ENCODE results near the gene CPA1. TPM values are rescaled to one million over a fixed set of nuclear protein-coding genes. Genes with fewer than 3 reads are reported as not detected.
A peak's percentile ranks its signal among the peaks of the same experiment; 100 is the strongest.

CPA1 gene
- total RNA-seq, 1 donor from 2014 or later, result 0.41 TPM

GRCh38 chr7:130396109-130396508 is 15.8 kb downstream of the CPA1 start:
- Mint-ChIP-seq H3K4me1 (ENCODE audit: unreplicated experiment) (peaks cover 78% of the 10 kb centered on the region), H3K4me3 (peak overlapping the region; percentile 40), H3K36me3 (peaks cover 35% of the 10 kb centered on the region), H3K9me3 (no peaks in the 10 kb centered on the region), H3K27ac (peak overlapping the region; percentile 64), H3K27me3 (no peaks in the 10 kb centered on the region)
- DNase-seq (ENCODE audit: extremely low spot score, unreplicated experiment), result no peak
- no peak for TF ChIP-seq CTCF (conservative IDR thresholded peaks at IDR 0.05)

GRCh38 chr7:130397051-130397757 is 16.9 kb downstream of the CPA1 start:
- Mint-ChIP-seq H3K9me3 (no peaks in the 10 kb centered on the region), H3K27ac (peak overlapping the region; percentile 22), H3K36me3 (peaks cover 35% of the 10 kb centered on the region), H3K4me1 (ENCODE audit: unreplicated experiment) (peaks cover 72% of the 10 kb centered on the region), H3K27me3 (no peaks in the 10 kb centered on the region), H3K4me3 (peak overlapping the region; percentile 8)
- DNase-seq (ENCODE audit: extremely low spot score, unreplicated experiment), result no peak
- no peak for TF ChIP-seq CTCF (conservative IDR thresholded peaks at IDR 0.05)

GRCh38 chr7:130397758-130398073 is 17.4 kb downstream of the CPA1 start:
- no peak for TF ChIP-seq CTCF (conservative IDR thresholded peaks at IDR 0.05)
- no peaks in the 10 kb centered on the region for H3K9me3 Mint-ChIP-seq
- no peak for DNase-seq (ENCODE audit: extremely low spot score, unreplicated experiment)
- peak overlapping the region; percentile 8 for H3K4me3 Mint-ChIP-seq
- H3K27me3 Mint-ChIP-seq, result no peaks in the 10 kb centered on the region
- peaks cover 39% of the 10 kb centered on the region for H3K36me3 Mint-ChIP-seq
- peaks cover 66% of the 10 kb centered on the region for H3K4me1 Mint-ChIP-seq (ENCODE audit: unreplicated experiment)
- H3K27ac Mint-ChIP-seq, result no peak overlapping the region

DNA sequence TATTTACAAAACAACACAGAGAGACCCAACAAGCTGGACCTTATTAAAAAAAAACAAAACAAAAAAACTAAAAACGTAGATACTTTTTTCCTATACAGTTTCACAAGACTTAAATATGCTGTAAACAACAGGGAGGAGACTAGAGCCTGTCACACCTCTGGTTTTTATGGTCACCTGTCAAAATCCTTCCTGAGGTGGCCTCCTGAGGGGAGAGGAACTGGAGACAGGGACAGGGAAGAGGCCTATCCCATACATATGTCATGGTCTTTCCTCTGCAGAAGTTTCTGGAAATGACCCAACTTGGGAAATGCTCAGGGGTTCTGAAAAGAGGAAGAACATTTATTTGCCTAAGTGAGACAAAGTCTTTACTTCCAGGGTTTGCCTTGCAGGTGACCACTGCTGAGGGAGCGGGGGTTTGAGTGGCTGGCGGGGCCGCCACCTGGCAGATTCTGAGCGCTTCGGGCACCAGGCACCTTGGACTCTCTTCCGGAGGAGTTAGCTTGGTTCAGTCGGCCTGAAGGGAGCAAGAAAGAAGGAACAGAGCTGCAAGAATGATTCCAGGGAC is 18.3 kb downstream of the CPA1 start:
- Mint-ChIP-seq H3K4me3 (no peak overlapping the region), H3K9me3 (no peaks in the 10 kb centered on the region), H3K27me3 (no peaks in the 10 kb centered on the region), H3K27ac (no peak overlapping the region), H3K4me1 (ENCODE audit: unreplicated experiment) (peaks cover 58% of the 10 kb centered on the region), H3K36me3 (peaks cover 42% of the 10 kb centered on the region)
- TF ChIP-seq CTCF (conservative IDR thresholded peaks at IDR 0.05), result no peak
- no peak for DNase-seq (ENCODE audit: extremely low spot score, unreplicated experiment)

DNA sequence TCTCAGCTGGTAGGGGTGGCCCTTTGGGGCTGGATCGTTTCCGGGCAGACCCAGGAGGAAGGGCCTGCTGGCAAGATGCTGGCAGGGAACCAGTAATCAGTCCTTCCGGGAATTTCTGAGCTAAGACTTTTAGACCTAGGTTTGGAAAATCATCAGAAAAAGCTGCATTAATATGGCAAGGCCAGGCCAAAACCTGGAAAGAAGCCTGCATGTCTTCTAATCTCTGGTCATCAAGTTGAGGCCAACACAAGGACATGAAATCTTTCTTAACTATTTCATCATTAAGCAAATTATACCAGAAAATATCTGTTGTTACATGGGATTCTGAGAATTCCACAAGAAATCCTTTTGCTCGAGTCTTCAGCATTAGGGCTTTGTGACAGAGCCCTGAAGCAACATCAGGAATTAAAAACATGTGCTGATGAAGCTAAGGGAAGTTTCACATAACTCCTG is 19.9 kb downstream of the CPA1 start:
- no peaks in the 10 kb centered on the region for H3K27me3 Mint-ChIP-seq
- no peak overlapping the region for H3K4me3 Mint-ChIP-seq
- no peak for DNase-seq (ENCODE audit: extremely low spot score, unreplicated experiment)
- H3K9me3 Mint-ChIP-seq, result no peaks in the 10 kb centered on the region
- H3K27ac Mint-ChIP-seq, result peak overlapping the region; percentile 53
- peaks cover 42% of the 10 kb centered on the region for H3K36me3 Mint-ChIP-seq
- TF ChIP-seq CTCF (conservative IDR thresholded peaks at IDR 0.05), result no peak
- H3K4me1 Mint-ChIP-seq (ENCODE audit: unreplicated experiment), result peaks cover 43% of the 10 kb centered on the region

All from type B pancreatic cell (in vitro differentiated cells).